Amniotic stem cell (primary cell): ENCODE measurements around the gene WDR91.
"Not testable (repeated sequence)": the region's sequence is repeated elsewhere in the genome, so short reads cannot be mapped to it uniquely, and the experiment has no call there.

ENCODE experiments used
- DNase-seq: peaks from one replicate; lab custom pipeline; 2025; lab: John Stamatoyannopoulos, UW

The WDR91 gene

DNA sequence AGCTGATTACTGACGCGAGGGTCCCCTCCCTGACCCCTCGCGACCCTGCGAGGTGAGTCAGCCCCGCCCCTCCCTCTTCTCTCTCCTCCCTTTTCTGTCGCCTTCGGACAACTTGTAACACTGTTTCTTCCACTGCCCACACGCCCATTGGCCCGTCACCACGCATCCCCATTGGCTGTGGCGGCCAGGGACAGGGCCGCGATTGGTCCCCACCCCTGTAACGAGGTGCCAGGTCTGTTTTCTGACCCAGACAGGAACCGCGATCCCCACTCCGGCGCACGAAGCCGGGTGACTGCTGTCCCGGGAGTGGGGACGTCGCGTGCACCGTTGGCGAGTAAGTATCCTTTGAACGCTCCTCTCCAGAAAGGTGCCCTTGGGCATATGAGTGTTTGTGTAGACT, 22.2 kb upstream of the WDR91 start, which contains the start of gene STRA8:
TSS of gene STRA8 (plus strand) at position 269 of the 400 bp plus-strand sequence. CDS start 6,687 bp downstream, outside the sequence.
- no peak for DNase-seq

DNA sequence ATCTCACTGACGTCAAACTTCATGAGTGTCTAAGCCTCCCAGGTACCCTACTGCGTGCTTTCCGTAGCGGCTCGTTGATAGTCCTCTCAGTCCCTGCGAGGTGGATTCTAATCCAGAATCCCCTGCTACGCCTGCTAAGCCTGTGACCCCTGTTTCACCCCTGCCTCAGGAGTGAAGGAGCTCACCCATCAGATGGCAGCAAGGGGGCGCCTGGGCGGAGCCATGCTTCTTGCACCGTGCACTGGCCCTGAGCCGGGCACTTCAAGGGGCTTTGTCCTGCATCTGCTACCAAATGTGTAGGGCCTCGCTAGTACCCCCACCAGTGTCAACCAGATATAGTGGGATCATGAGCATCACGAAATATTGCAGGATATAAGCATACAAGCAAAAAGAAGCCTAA, 21.4 kb upstream of the WDR91 start:
- no peak for DNase-seq

DNA sequence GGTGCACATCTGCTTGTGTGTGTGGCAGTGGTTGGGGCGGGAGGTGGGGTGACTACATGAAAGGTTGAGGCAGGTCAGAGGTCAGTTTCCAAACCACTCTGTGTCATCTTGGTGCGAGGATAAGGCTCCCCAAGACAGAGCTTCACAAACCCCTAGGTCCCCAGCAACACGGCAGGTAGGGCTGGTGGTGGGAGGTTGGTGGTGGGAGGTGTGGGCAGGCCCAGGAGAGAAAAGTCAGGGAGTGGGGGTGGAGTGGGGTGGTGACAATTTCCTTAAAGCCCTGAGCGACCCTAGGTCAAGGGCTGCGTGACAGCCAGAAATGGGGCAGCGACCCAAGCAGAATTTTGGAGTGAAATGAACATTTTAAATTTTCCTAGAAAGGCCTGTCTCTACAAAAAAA, 20.8 kb upstream of the WDR91 start:
- no peak for DNase-seq

DNA sequence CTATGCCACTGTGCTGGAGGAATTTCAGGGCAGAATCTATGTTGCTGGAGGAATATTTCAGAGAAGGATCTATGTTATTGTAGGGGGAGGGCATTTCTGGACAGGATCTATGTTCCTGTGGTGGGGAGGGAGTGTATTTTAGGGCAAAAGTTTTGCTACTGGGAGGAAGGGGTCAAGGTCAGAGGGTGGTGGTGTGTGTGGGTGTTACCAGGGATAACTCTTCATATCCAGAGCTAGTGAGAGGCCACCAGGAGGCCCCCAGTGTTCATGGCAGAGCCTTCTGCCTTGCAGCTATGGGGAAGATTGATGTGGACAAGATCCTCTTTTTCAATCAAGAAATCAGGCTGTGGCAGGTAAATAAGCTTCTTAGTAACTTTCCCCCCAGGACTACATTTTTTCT, 20.4 kb upstream of the WDR91 start:
- no peak for DNase-seq

DNA sequence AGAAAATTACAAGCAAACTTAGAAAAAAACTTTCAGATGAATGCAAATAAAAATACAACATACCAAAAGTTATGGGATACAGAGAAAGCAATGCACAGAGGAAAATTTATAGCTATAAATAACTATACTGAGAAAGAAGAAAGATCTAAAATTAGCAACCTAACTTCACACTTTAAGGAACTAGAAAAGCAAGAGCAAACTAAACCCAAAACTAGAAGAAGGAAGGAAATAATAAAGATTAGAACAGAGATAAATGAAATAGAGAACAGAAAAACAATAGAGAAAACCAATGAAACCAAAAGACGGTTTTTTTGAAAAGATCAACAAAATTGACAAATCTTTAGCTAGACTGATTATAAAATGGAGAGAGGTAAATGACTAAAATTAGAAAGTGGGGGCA, 12.7 kb upstream of the WDR91 start:
- DNase-seq = no peak

DNA sequence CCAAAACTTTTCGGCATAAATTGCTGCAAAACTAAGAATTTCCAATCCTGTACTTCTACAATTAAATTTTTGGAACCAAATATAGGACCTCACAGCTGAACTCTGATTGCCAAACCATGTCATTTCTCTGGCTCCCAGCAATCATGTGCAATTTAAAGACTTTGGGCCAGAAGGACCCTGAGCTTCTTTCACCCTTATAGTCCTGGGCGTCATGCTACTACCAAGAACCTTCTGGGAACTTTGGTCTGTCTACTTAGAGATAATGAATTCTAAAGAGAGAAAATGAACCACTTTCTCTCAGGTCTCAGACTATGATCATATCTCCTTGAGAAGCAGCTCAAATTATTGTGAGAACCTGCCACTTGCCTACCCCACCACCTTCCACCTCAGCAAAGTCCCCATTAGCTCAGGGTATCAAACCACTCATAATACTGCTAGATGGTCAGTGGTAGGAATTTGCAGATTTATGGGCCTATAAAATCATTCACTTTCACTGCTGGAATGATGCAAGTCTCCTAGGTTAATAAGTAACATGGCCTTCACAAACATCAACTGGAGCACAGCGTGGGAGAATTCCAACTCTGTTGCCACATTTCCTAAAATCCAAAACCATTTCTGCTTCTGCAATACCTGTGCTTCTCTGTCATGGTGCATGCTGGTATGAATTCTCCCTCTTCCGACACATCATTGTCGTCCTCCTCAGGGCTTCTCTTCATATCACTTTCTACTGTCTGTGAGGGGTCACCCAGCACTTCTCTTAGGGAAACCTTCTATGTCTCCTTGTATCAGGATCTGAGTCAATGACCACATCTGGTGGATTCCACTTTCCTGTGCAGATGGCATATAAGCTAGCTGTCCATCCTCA, 6.6 kb upstream of the WDR91 start:
- DNase-seq = no peak

DNA sequence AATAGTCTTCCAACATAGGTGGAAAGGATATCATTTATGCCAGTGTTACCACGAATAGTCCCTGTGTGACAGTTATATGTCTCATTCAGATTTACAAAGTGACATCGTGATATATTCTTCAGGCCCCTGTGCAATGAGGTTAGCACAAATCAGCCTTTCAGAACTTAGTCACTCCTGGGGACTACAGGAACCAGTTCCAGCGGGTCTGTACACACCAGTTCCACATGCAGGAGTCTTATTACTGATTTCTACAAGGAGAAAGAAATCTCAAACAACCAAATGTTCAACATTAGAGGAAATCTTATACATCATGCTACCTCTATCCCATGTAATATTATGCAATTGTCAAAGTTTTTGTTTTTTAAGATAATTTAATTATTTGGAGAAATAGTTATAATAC, 4.4 kb upstream of the WDR91 start:
- no peak for DNase-seq

DNA sequence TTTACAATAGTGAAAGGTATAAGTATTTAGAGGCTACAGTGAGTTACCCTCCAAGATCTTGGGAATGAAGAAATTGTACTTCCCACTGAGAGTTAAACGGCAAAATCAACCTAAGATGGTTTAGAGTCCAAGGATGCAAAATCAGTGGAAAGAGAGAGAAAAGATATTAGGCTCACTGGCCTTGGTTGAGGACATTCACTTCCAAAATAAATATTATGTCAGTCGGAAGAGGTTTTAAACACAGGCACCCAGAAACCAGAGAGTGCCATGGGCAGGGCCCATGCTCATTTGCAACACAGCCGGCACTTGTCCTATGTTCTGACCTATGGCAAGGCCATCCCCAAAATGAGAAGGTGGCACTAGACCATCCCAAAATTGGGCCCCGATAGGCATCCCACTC, 3.9 kb upstream of the WDR91 start:
- DNase-seq = no peak

DNA sequence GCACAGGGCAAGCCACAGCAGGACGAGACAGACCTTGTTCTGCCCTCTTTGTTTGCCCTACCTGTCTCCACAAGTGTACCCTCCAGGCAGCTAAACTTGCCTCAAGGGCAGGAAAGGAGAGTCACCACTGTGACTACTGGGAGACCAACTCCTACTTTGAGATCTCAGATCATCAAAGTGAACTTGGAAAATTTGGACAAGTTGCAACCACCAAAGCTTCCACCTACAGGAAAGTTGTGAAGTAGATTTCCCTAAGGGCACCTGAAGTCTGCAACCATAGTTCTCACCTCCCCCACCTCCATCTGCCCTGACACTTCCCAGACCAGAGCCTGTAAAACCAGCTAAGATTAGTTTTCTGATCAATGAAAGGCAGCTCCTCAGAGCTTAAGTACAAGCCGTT, 2.5 kb upstream of the WDR91 start:
- DNase-seq = no peak

DNA sequence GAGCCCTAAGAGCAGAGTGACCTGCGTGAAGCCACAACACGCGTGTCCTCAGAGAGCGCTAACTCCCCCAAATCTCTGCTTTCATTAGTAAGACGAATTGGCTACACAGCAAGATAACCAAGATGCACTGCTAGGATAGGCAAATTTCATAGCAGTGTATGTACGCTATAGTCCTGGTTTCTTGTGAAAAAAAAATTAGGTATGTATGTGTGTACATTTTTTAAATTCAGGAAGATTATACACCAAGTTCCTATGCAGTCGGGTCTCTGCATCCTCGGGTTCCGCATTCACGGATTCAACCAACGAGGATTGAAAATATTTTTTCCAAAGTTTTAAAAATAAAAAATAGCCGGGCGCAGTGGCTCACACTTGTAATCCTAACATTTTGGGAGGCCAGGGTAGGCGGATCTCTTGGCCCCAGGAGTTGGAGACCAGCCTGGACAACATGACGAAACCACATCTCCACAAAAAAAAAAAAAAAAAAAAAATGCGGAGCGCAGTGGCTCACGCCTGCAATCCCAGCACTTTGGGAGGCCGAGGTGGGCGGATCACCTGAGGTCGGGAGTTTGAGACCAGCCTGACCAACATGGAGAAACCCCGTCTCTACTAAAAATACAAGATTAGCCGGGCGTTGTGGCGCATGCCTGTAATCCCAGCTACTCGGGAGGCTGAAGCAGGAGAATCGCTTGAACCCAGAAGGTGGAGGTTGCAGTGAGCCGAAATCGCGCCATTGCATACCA, 790 bp upstream of the WDR91 start:
- not testable (repeated sequence) for DNase-seq

DNA sequence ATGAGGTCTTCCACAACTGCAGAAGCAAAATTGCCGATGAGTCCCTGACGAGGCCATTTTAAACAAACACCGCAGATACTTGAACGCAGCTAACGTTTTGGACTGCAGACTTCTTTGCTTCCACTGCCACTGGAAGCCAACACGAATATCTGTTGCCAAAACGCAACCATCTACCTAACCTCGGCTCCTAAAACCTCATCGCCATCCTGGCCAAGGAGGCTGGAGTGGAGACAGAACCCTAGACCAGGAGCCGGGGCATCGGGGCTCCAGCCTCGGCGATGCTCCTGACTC, 493 bp downstream of the WDR91 start:
- DNase-seq = no peak

DNA sequence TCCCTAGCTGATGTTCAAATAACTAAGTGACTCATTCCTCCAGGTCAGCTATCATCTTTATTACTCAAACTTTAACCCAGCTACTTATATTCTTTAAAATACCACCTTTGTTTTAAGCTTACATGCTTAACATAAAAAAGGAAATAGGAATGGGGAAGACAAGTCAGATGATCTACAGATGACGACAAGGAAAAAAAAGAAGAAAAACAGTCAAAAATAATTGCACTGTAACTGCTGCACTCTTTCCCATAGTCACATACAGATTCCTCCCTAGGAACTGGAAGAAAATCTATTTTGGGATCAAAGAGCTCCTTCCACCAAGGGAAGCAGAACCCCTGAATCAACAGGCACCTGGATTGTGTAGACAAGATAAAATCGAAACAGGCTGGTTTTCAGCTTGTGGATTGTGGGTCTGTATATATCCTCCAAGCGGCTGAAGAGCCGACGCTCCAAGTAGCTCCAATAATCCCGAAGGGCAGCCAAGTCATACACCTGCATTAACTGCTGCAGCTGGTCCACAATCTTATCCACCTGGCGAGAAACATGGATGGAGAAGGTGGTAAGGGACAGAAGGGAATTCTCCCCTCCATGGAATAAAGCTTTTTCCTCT, 2.0 kb downstream of the WDR91 start:
- DNase-seq = no peak

DNA sequence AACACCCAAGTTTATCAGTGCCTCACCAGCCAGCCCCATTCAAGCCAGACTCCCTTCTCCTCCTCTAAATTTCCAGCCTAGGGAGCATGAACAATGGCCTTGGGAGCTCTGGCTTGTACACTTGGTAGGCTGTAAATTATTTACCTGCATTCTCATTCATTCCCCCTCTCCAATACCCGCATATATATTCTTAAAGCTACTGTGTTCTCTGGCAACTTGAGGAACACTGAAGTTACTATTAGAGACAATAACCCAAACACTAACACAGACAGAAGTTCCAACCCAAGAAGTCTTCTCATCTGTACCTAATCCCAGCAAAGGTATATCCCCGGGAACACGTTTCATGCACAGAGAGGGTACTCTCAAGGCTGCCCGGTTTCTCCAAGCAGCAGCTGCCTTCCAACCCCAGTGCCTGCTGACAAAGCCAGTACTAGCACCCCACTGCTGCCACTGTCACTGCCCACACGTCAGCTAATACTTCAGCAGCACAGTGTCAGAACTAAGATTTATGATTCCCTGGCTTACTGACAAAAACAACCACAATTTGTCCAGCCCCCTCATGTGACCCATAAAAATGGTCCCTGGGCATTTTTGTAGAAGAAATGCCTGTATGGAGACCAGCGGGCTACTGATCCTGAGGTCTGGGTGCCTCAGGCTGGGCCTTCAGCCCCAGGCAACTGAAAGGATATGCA, 3.1 kb downstream of the WDR91 start:
- DNase-seq = no peak

DNA sequence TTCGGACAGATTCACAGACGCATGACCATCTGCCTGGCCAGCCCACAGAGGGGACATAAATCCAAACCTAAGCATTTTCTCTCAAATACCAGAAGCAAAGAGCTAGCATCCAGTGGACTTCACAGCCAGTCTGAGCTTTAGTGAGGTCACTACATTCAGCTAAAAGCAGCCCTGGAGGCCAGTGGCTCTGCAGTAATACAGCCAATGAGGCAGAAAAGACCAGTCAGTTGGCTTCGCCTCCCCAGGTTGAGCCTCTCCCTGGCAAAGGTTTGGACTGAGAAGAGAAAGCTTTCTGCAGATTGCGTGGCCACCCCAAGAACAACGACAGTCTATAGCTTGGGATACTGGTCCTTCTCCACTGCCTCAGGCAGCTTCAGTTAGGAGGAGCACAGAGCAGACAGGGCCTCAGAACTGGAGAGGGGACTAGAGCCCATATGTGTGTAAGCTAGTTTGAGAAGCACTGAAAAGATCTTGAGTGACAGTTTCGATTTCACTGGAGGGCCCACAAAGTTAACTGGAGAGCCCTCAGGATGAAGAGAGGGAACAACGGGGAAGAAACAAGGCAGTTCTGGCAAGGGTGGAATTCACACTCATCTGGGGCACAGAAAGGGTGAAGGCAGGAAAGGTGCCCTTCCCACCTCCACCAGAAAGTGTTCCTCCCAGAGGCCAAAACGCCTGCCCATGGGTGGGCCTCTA, 3.8 kb downstream of the WDR91 start:
- no peak for DNase-seq

DNA sequence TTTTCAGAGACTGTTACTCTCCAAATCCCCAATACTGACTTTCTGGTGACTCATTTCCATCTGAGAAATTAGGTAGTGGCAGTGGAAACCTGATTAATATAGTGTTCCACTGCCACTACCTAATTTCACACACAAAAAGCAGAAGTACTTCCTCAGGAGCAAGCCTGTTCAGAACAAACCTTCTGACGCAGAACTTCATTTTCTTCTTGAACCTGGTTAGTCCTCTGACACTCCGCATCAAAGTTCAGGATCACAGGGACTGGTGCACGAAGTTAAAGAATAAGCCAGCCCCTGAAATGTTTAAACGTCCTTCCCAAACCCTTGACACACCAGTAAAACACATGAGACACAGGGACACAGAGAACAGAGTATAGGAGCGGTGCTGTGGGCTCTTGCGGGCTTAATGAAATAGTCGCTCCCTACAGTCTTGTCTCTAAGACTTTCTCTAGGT, 4.4 kb downstream of the WDR91 start:
- no peak for DNase-seq

DNA sequence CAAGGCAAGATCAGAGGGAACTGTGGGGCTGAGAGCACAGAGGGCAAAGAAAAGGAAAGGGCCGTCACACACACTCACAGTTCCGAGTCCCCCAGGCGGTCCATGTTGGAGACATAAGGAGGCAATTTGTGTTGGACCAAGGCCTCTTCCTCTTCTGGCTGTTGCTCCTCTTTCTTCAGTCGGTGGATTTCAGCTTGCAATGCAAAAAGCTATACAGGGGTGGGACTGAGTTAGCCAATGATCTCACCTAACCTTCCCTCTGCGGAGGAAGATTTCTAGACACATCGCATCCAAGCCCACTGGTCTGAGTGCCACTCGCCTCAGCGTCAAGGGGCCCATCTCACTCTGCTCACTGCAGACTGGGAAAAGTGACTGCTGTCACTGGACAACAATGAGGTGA, 5.5 kb downstream of the WDR91 start:
- no peak for DNase-seq

DNA sequence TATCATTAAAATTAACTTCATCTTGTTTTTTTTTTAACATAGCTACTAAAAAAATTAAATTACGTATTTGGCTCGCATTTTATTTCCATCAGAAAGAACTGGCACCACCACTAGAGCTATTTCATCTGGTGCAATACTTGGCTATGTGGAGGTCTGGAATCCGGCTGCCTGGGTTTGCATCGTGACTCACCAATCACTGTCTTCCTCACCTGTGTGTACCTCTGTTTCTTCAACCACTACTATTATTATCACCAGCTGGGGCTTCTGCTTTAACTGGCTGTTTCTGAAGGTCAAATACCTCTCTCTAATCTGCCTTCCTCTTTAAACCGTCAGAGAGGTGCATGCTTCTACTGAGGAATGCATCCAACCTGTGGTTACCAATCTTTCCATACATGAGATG, 6.5 kb downstream of the WDR91 start:
- DNase-seq = no peak

DNA sequence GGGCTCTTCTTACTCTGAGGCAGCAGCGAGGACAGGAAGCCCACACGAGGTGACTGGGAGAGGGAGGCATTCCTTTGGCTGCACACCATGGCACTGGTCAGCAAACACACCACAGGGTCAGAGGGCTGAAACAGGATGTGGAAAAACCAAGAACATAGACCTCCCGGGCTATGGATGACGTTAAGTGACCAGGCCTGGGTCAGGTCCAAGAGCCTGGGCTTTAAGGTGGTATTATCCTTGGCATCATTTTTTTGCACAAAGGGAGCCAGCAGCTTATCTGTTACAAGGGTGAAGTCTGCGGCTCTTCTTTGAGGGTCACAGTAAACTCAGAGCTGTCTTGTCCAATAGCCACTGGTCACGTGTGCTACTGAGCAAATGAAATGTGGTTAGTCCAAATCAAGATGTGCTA, 7.0 kb downstream of the WDR91 start:
- no peak for DNase-seq

DNA sequence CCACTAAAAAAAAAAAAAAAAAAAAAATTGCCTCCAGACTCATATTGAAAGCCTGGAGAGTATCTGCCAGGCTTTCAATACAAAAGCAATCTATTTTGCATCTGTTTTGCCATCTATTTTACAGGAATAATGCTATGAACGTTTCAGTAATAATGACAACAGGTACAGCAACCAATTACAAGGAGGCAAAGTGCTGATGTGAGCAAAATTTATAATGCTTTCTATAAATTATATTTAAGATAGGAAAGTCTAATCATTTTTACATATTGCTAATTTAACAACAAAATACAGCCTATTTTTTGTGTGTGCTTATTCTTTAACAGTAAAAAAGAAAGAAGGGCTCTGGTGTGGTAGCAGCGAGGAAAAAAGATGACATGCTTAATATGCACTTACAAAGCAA, 10.0 kb downstream of the WDR91 start:
- DNase-seq = no peak

DNA sequence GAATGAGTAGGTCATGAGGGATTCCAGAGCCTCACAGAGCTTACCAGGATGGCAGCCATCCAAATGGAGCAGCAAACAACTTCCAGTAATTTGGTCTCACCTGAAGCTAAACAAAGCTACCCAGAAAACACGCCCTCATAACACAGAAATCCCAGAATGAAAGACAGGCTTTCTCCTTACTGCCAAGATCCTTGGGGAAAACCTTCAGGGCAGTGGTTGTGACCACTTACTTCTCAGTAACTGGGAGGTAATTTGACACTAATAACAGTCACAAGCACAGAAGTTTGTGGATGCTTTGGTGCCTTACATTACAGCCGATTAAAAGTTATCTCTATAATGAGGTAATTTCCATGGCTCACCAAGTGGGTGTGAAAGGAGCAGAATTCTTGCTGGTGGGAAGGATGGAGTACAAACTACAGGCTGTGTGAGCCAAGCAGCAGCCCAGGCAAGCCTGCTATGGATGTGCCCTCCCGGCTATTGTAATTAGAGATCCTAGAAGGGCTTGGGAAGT, 10.4 kb downstream of the WDR91 start:
- DNase-seq = no peak

DNA sequence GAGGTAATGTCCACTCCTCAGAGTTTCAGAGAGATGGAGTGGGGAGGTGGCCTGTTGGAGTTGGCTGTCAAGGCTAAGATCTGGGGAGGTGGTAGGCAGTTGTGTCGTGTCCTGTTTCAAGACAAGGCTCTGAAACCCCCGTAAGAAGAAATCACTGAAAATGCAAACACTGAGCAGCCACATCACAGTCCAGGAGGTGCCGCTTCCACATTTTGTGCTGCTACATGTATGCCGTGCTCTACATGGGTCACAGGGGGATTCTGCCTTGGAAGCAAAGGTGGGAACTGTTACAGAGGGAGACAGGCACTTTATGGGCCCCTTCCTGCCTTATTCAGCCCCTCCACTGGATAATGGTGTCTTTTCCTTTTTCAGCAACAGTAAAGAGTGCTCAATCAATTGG, 11.9 kb downstream of the WDR91 start:
- DNase-seq = no peak
